HG02642 (cell line): ENCODE data around the gene SLX1B.
"Not testable (repeated sequence)": the region's sequence is repeated elsewhere in the genome, so short reads cannot be mapped to it uniquely, and the experiment has no call there.

Experiments used
- ATAC-seq: cut with Tn5 transposase; IDR thresholded peaks from one replicate; pipeline ENCODE4 v1.9.1; 2021; ENCODE audit warnings: mild to moderate bottlenecking; ENCODE audit not compliant: unreplicated experiment, poor library complexity

The SLX1B gene

DNA sequence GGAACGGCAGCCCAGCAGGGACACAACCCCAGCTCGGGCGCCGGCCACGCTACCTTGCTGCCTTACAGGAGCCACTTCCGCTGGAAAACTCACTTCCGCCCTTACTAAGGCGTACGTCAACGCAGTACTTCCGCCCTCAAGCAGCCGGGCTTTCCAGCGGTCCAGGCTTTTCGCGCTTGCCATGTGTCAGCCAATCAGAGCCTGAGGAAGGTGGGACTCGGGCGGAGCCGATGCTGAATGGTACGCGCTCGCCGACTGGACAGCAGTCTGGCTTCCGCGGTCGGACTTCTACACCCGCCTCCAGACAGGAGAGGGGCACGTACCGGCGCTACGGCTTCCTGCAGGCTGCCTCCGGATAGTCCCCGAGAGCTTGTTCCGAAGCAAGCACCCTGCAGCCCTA, at the start of gene SLX1B, which contains the start of gene BOLA2:
SLX1B (plus strand) TSS at position 265 of the 400 bp plus-strand sequence.
BOLA2 (minus strand) TSS at position 83 of the 400 bp plus-strand sequence. CDS start 98 bp downstream, outside the sequence.
- ATAC-seq, result peak; percentile 87

GRCh38 chr16:29405249-29405648, 49.1 kb upstream of the SLX1B start:
- not testable (repeated sequence) for ATAC-seq

GRCh38 chr16:29423587-29423986, 30.7 kb upstream of the SLX1B start:
- ATAC-seq, result not testable (repeated sequence)

DNA sequence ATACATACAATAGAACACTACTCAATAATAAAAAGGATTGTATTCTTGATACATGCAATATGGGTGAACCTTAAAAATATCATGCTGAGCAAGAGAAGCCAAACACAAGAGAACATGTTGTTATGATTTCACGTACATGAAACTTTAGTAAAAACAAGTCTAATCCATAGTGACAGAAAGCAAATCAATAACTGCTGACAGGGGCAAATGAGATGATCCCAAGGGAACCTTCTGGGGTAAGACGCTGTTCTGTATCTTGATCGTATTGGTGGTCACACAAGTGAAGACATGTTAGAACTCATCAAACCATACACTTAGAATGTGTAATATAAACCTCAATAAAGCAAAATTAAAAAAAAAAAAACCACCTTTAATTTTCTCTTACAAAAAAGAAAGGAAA, 28.9 kb upstream of the SLX1B start:
- not testable (repeated sequence) for ATAC-seq

DNA sequence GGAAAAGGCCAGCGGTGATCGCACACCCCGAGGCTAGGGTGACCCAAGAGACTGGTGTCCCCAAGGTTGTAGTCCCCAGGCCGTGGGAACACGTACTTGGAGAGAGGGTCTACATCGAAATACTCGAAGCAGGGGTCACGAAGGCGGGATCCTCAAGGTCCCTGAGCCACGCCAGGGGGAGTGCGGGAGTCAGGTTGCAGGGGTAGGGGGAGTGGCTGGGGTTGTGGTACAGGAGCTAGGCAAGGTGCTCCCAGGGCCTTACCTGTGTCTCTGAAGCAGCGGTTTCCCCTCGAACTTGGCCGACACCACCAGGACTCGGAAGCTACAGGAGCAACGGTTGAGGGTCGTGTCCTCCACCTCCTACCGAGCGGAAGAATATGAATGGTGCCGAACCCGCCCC, 579 bp upstream of the SLX1B start:
- peak; percentile 10 for ATAC-seq

DNA sequence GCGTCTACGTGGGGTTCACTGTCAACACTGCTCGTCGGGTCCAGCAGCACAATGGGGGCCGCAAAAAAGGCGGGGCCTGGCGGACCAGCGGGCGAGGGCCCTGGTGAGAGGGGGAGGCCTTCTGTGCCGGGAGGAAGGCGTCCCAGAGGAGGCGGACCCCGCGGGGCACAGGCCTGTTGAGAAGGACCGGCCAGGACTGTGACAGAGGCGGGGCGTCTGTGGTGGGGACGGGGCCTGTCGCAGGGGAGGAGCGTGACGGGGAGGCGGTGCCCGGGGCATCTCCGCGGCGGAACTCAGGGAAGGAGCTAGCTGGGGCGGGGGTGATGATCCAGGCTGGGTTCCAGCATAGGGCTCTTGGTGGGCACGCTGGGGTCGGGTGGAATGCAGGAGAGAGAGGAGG, 495 bp downstream of the SLX1B start:
- peak; percentile 66 for ATAC-seq

DNA sequence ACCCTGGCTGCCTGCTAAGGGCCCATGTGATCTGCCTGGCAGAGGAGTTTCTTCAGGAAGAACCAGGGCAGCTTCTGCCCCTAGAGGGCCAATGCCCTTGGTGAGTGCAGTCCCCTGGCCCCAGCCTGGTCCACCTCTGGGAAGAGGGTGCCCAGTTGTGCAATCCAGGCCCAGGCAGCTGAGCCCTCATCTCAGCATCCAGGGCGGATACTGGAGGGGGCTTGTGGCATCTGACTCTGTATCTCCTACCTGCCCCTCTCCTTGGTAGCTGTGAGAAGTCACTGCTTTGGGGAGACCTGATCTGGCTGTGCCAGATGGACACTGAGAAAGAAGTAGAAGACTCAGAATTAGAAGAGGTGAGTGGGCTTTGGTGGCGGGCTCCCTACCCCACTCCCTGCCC, 3.3 kb downstream of the SLX1B start:
- ATAC-seq, result not testable (repeated sequence)

GRCh38 chr16:29459706-29460646, 5.6 kb downstream of the SLX1B start, which contains the start of gene SULT1A4:
SULT1A4 (plus strand) TSS chr16:29459913; CDS start chr16:29461386, 1,473 bp downstream.
- not testable (repeated sequence) for ATAC-seq

DNA sequence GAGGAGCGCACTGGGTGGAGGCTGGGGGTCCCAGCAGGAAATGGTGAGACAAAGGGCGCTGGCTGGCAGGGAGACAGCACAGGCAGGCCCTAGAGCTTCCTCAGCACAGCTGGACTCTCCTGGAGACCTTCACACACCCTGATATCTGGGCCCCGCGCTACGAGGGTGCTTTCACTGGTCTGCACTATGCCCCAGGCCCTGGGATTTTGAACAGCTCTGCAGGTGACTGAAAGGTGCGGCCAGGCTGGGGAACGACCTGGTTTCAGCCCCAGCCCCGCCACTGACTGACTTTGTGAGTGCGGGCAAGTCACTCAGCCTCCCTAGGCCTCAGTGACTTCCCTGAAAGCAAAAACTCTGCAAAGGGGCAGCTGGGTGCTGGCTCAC, 6.3 kb downstream of the SLX1B start:
- not testable (repeated sequence) for ATAC-seq

- not testable (repeated sequence) for ATAC-seq
Measured at GRCh38 chr16:29465985-29466824, 11.9 kb downstream of the SLX1B start.

- not testable (repeated sequence) for ATAC-seq
Measured at GRCh38 chr16:29466904-29467303, 12.6 kb downstream of the SLX1B start.

DNA sequence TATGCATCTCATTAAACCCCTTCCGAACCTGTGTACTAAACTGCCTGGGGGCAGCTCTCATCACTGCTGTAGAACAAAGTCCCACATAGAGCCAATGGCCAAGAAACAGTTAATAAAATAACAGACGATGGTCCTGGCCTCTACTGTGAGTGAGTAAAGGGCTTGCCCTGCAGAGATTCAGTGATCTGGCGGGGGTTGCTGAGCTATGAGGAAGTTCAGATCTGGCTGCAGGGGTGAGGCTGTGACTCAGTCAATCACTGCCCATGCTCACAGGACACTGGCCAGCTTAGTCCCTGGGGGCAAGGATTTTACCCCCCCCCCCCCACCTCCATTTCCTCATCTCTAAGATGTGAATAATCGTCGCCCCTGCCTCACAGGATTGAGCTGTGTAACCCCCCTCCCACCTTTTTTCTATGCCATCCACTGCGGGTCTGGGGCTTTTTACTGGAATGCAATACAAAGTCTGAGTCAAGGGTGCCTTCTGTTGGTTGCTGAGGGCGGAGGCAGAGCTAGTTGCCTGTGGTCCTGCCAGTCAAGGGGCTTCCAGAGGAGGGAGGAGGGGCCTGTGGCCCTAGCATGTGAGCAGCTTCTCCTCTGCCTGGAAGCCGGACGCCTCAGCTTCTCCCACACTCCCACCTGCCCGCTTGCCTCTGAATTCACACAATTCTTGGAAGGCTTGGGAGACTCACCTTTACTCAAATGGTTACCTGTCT, 13.5 kb downstream of the SLX1B start:
- ATAC-seq, result not testable (repeated sequence)

DNA sequence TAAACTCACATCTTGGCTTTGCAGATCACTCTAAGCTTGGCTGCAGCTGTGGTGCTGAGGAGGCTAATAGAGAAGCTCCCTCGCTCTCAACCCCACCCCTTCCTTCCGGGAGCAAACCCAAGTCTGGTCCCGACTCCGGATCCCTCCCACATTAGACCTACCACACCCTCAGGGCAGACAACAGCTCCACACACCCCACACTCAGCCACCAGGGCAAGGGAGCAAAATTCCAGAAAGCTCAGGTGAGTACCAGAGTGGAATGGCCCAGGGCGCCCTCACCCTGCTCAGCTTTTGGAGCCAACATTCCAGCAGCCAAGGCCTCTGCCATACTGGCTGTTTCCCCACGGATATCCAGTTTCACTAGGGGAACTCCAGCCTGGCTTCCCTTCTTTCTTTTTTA, 15.3 kb downstream of the SLX1B start:
- not testable (repeated sequence) for ATAC-seq

DNA sequence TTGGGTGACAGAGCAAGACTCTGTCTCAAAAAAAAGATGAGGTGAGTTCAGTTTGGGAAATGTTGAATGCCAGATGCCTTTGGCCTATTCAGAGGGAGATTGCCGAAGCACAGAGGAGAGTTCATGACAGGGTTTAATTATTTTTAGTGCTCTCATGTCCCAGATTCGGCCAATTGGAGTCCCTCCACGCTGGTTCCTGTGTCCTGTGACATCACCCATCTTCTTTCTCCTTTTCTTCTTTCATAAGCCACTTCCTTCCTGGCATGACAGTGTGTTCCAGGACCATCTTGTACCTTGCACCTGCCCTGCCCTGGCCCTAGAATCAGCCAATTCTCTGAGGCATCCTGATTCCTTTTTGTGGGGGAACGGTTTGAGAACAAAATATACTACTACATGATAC, 17.7 kb downstream of the SLX1B start:
- not testable (repeated sequence) for ATAC-seq

DNA sequence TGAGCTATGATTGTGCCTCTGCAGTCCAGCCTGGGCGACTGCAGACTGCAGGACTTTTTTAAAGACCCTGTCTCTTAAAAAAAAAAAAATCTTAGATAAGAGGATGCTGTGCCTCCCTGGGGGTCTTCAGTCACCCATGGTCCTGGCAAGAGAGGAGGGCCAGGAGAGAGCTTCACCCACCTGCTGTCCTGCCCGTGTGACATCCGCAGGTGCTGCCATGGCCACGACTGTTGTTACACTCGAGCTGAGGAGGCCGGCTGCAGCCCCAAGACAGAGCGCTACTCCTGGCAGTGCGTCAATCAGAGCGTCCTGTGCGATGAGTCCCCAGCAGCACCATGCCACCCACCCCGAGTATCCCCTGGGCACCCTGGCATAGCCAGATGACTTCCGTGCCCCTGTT, 27.9 kb downstream of the SLX1B start:
- ATAC-seq, result not testable (repeated sequence)

DNA sequence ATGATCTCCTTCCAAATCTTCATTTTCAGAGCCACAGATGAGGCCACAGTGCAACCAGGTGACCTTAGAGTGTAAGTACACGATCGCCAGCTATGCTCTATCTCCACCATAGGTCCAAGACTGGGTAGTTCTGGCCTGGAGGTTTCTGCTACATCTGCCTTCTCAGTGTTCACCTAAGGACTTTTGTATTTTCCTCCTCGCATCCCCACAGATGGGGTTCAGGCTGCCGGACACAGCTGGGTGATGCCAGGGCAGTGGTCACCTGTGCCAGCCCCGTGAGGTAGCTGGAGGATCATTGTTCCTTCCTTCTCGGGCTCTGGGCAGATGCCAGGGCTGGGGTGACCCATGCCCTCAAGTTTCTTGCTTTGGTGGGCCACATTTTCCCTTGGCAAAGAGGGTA, 52.0 kb downstream of the SLX1B start, which contains the start of gene NPIPB12:
NPIPB12 (minus strand) TSS at position 101 of the 400 bp plus-strand sequence.
- ATAC-seq, result not testable (repeated sequence)
